OCI-LY7 (cell line): ENCODE results near the gene PHKB.
"Not testable (repeated sequence)": the region's sequence is repeated elsewhere in the genome, so short reads cannot be mapped to it uniquely, and the experiment has no call there.

Source experiments
- EZH2phosphoT487 ChIP-seq: fragments of 200-600 bp; sonication (generic); IDR thresholded peaks from 2 replicates; pipeline ENCODE4 v1.6.1; 2018; ENCODE audit warnings: low read depth, borderline replicate concordance, mild to moderate bottlenecking, mixed run types, antibody characterized with exemption, low read length, moderate library complexity, mixed read lengths
- TF ChIP-seq, protein P1 (sequence below): fragments of 200-600 bp; sonication (generic); conservative IDR thresholded peaks from 2 replicates; pipeline ENCODE4 v1.5.1; 2014; ENCODE audit warnings: mild to moderate bottlenecking, antibody characterized with exemption, low read length, moderate library complexity, mixed read lengths

DNA sequence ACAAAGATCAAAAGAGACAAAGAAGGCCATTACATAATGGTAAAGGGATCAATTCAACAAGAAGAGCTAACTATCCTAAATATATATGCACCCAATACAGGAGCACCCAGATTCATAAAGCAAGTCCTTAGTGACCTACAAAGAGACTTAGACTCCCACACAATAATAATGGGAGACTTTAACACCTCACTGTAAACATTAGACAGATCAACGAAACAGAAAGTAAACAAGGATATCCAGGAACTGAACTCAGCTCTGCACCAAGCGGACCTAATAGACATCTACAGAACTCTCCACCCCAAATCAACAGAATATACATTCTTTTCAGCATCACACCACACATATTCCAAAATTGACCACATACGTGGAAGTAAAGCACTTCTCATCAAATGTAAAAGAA is 21.1 kb upstream of the PHKB start:
- TF ChIP-seq, protein P1, sequence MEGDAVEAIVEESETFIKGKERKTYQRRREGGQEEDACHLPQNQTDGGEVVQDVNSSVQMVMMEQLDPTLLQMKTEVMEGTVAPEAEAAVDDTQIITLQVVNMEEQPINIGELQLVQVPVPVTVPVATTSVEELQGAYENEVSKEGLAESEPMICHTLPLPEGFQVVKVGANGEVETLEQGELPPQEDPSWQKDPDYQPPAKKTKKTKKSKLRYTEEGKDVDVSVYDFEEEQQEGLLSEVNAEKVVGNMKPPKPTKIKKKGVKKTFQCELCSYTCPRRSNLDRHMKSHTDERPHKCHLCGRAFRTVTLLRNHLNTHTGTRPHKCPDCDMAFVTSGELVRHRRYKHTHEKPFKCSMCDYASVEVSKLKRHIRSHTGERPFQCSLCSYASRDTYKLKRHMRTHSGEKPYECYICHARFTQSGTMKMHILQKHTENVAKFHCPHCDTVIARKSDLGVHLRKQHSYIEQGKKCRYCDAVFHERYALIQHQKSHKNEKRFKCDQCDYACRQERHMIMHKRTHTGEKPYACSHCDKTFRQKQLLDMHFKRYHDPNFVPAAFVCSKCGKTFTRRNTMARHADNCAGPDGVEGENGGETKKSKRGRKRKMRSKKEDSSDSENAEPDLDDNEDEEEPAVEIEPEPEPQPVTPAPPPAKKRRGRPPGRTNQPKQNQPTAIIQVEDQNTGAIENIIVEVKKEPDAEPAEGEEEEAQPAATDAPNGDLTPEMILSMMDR = not testable (repeated sequence)
- not testable (repeated sequence) for TF ChIP-seq EZH2phosphoT487
